NCI-H748 treated with DMSO at 0.1 percent for 48 hours (cell line): ENCODE data around the gene CST6.
A peak's percentile ranks its signal among the peaks of the same experiment; 100 is the strongest.
"Not testable (repeated sequence)": the region's sequence is repeated elsewhere in the genome, so short reads cannot be mapped to it uniquely, and the experiment has no call there.

Experiments
- DNase-seq: peaks from one replicate; lab custom pipeline; 2025; lab: John Stamatoyannopoulos, UW

CST6 gene

GRCh38 chr11:65983589-65983987, 28.2 kb upstream of the CST6 start:
- DNase-seq, result no peak

- no peak for DNase-seq
Measured at GRCh38 chr11:65987336-65987735, 24.5 kb upstream of the CST6 start.

GRCh38 chr11:65988791-65989592, 22.8 kb upstream of the CST6 start:
- peak; percentile 91 for DNase-seq

- no peak for DNase-seq
Measured at GRCh38 chr11:65992056-65992455, 19.8 kb upstream of the CST6 start.

GRCh38 chr11:65997286-65997685, 14.5 kb upstream of the CST6 start:
- DNase-seq, result no peak

GRCh38 chr11:66001942-66002647, 9.7 kb upstream of the CST6 start, which contains the start of the genes BANF1 and EIF1AD:
Gene BANF1 (plus strand): TSS chr11:66002503. CDS start chr11:66003251, 748 bp downstream.
Gene EIF1AD (minus strand): TSS chr11:66002157. CDS start chr11:66000389, 1,768 bp downstream.
- peak; percentile 98 for DNase-seq

- DNase-seq, result peak; percentile 42
Measured at GRCh38 chr11:66002648-66003225, 9.1 kb upstream of the CST6 start.

- no peak for DNase-seq
Measured at GRCh38 chr11:66003291-66003690, 8.5 kb upstream of the CST6 start.

- no peak for DNase-seq
Measured at GRCh38 chr11:66004186-66004585, 7.6 kb upstream of the CST6 start.

GRCh38 chr11:66006134-66006890, 5.5 kb upstream of the CST6 start:
- no peak for DNase-seq

- no peak for DNase-seq
Measured at GRCh38 chr11:66006891-66007176, 5.0 kb upstream of the CST6 start.

GRCh38 chr11:66007201-66007634, 4.6 kb upstream of the CST6 start:
- no peak for DNase-seq

- DNase-seq, result no peak
Measured at GRCh38 chr11:66008095-66008467, 3.7 kb upstream of the CST6 start.

GRCh38 chr11:66008468-66009101, 3.2 kb upstream of the CST6 start:
- DNase-seq, result no peak

- not testable (repeated sequence) for DNase-seq
Measured at GRCh38 chr11:66010036-66010435, 1.8 kb upstream of the CST6 start.

- DNase-seq, result no peak
Measured at GRCh38 chr11:66011239-66011784, 496 bp upstream of the CST6 start.

- DNase-seq, result no peak
Measured at GRCh38 chr11:66012371-66012945, 650 bp downstream of the CST6 start.

- no peak for DNase-seq
Measured at GRCh38 chr11:66012946-66013761, 1.3 kb downstream of the CST6 start.

GRCh38 chr11:66013762-66014100, 1.9 kb downstream of the CST6 start:
- no peak for DNase-seq

- no peak for DNase-seq
Measured at GRCh38 chr11:66014804-66015453, 3.1 kb downstream of the CST6 start.
